SK-N-SH (cell line): Measurements from ENCODE around the gene CCDC171.

ENCODE experiments used
- EZH2phosphoT487 ChIP-seq: fragments of 200-600 bp; sonication (generic); IDR thresholded peaks from 2 replicates; pipeline ENCODE4 v1.6.1; 2017; ENCODE audit warnings: low read depth, mixed run types, mild to moderate bottlenecking, antibody characterized with exemption, moderate library complexity, borderline replicate concordance
- MXI1 ChIP-seq: IDR thresholded peaks from 2 replicates; pipeline ENCODE4 v1.6.1; 2012; ENCODE audit warnings: mild to moderate bottlenecking, low read depth, low read length, improper control_type of control experiment
- POLR2AphosphoS5 ChIP-seq: IDR thresholded peaks from 2 replicates; pipeline ENCODE4 v1.6.1; 2012; ENCODE audit warnings: low read depth, low read length
- RAD21 ChIP-seq: IDR thresholded peaks from 2 replicates; pipeline ENCODE4 v1.6.1; 2012; ENCODE audit warnings: mild to moderate bottlenecking, low read length
- YY1 ChIP-seq: IDR thresholded peaks from 2 replicates; pipeline ENCODE4 v1.4.0; 2012; ENCODE audit warnings: low read depth, mild to moderate bottlenecking
- TF ChIP-seq, protein P1 (sequence below): fragments of 200-600 bp; sonication (generic); IDR thresholded peaks from 2 replicates; pipeline ENCODE4 v1.6.1; 2017; ENCODE audit warnings: antibody characterized with exemption, mild to moderate bottlenecking, moderate library complexity
- TF ChIP-seq, protein P2 (sequence below): IDR thresholded peaks from 2 replicates; pipeline ENCODE4 v1.4.0; 2012; ENCODE audit warnings: low read depth

DNA sequence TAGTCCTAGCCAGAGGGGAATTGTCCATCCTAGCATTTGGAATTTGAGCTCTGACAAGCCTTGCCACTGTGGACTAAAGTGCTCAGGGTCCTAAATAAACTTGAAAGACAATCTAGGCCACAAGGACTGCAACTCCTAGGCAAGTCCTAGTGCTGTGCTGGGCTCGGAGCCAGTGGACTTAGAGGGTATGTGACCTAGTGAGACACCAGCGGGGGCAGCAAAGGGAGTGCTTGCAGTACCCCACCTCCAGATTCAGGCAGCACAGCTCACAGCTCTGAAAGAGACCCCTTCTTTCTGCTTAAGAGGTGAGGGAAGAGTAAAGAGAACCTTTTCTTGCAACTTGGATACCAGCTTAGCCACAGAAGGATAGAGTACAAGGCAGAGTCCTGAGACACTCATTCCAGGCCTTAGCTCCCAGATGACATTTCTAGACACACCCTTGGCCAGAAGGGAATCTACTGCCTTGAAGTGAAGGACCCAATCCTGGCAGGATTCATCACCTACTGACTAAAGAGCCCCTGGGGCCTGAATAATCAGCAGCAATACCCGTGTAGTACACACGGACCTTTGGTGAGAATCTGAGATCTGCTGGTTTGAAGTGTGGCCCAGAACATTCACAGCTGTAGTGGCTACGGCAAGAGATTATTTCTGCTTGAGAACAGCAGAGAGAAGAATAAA is 164.6 kb downstream of the CCDC171 start:
- TF ChIP-seq POLR2AphosphoS5 (no peak), MXI1 (no peak), YY1 (no peak), RAD21 (no peak), EZH2phosphoT487 (no peak)
- TF ChIP-seq, protein P1, sequence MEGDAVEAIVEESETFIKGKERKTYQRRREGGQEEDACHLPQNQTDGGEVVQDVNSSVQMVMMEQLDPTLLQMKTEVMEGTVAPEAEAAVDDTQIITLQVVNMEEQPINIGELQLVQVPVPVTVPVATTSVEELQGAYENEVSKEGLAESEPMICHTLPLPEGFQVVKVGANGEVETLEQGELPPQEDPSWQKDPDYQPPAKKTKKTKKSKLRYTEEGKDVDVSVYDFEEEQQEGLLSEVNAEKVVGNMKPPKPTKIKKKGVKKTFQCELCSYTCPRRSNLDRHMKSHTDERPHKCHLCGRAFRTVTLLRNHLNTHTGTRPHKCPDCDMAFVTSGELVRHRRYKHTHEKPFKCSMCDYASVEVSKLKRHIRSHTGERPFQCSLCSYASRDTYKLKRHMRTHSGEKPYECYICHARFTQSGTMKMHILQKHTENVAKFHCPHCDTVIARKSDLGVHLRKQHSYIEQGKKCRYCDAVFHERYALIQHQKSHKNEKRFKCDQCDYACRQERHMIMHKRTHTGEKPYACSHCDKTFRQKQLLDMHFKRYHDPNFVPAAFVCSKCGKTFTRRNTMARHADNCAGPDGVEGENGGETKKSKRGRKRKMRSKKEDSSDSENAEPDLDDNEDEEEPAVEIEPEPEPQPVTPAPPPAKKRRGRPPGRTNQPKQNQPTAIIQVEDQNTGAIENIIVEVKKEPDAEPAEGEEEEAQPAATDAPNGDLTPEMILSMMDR, result no peak
- TF ChIP-seq, protein P2, sequence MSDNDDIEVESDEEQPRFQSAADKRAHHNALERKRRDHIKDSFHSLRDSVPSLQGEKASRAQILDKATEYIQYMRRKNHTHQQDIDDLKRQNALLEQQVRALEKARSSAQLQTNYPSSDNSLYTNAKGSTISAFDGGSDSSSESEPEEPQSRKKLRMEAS, result no peak
